OCI-M2 (cell line): ENCODE results near the gene ANKRD30B.
"Not testable (repeated sequence)": the region's sequence is repeated elsewhere in the genome, so short reads cannot be mapped to it uniquely, and the experiment has no call there.

Experiments used
- DNase-seq: peaks from one replicate; lab custom pipeline; 2025; ENCODE audit not compliant: unreplicated experiment; lab: John Stamatoyannopoulos, UW

ANKRD30B gene

GRCh38 chr18:14855634-14856033 lies 107.7 kb downstream of the ANKRD30B start:
- not testable (repeated sequence) for DNase-seq

GRCh38 chr18:14856256-14856655 lies 108.3 kb downstream of the ANKRD30B start:
- not testable (repeated sequence) for DNase-seq

- not testable (repeated sequence) for DNase-seq
Measured at GRCh38 chr18:14858514-14858913, 110.5 kb downstream of the ANKRD30B start.

GRCh38 chr18:14859995-14860394 lies 112.0 kb downstream of the ANKRD30B start:
- not testable (repeated sequence) for DNase-seq

GRCh38 chr18:14866426-14866825 lies 118.5 kb downstream of the ANKRD30B start:
- not testable (repeated sequence) for DNase-seq

- DNase-seq = not testable (repeated sequence)
Measured at GRCh38 chr18:14867988-14868387, 120.0 kb downstream of the ANKRD30B start.

GRCh38 chr18:14868825-14869224 lies 120.9 kb downstream of the ANKRD30B start:
- DNase-seq = not testable (repeated sequence)

- not testable (repeated sequence) for DNase-seq
Measured at GRCh38 chr18:14878826-14879225, 130.9 kb downstream of the ANKRD30B start.

GRCh38 chr18:14900435-14900834 lies 152.5 kb downstream of the ANKRD30B start:
- no peak for DNase-seq
